Measurements from ENCODE around the gene PLCB2. TPM values are rescaled to one million over a fixed set of nuclear protein-coding genes. Genes with fewer than 3 reads are reported as not detected.
A peak's percentile ranks its signal among the peaks of the same experiment; 100 is the strongest.

The PLCB2 gene
- total RNA-seq, 2 donors from 2014 or later = 5.7 to 9.5 TPM

DNA sequence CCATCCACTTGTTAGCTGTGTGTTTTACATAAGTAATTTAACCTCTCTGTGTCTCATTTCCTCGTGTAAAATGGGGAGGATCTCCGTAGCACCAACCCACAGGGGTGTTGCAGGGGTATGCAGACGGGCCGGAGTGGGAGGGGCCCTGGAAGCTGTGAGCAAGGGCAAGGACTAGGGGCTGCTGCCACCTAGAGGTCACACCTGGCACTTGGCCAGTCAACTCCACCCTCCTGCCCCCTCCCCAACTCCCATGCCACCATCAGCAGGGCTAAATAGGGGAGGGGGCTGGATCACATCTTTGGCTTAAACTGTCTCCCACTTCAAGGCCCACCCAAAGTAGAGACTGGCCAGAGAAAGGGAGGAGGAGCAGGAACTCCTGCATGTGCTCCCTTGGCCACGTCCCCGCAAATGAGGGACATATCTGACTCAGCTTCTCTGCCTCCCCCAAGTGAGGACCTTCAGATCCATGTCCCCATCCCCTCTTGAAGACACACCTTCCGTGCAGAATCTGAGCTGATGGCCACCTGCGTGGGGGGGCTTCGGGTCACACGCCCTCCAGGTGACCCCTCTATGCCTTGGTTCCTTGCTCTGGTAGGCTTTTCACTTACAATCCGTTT lies 30.4 kb upstream of the PLCB2 start:
- no peaks in the 10 kb centered on the region for H3K36me3 ChIP-seq
- DNase-seq = peak; percentile 72
- H3K4me1 ChIP-seq = peaks cover 32% of the 10 kb centered on the region
- peak overlapping the region; percentile 9 for H3K27ac ChIP-seq
- intact Hi-C loops (cut with DNase I) = no loop called here
- no peak overlapping the region for H3K4me3 ChIP-seq
- TF ChIP-seq, protein P1, sequence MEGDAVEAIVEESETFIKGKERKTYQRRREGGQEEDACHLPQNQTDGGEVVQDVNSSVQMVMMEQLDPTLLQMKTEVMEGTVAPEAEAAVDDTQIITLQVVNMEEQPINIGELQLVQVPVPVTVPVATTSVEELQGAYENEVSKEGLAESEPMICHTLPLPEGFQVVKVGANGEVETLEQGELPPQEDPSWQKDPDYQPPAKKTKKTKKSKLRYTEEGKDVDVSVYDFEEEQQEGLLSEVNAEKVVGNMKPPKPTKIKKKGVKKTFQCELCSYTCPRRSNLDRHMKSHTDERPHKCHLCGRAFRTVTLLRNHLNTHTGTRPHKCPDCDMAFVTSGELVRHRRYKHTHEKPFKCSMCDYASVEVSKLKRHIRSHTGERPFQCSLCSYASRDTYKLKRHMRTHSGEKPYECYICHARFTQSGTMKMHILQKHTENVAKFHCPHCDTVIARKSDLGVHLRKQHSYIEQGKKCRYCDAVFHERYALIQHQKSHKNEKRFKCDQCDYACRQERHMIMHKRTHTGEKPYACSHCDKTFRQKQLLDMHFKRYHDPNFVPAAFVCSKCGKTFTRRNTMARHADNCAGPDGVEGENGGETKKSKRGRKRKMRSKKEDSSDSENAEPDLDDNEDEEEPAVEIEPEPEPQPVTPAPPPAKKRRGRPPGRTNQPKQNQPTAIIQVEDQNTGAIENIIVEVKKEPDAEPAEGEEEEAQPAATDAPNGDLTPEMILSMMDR (IDR thresholded peaks at IDR 0.05) = peak; percentile 71
- no peaks in the 10 kb centered on the region for H3K9me3 ChIP-seq
- H3K9ac ChIP-seq (ENCODE audit: low read depth in 2 of 2, low read length in 2 of 2) = peak overlapping the region in 1 of 2 donors; percentile 71
- H3K27me3 ChIP-seq = no peaks in the 10 kb centered on the region

DNA sequence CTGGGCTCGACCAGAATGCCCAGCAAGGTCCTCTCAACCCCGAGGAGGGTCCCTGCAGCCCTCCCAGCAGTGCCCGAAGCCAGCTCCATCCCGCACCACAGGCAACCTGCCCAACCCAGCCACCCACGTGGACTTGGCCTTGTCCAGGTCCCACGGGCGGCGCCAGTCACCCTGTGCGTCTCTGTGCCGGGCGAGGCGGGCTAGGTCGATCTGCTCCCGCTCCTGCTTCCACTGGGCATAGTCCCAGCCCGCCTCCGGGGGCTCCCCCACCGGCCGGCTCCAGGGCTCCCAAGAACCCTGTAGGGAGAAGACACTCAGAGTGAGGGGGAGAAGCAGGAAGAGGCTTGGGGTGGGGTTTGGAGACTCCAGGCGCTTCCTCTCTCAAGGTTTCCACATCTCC lies 29.9 kb upstream of the PLCB2 start:
- no peak for DNase-seq
- intact Hi-C loops (cut with DNase I) = no loop called here
- H3K4me3 ChIP-seq = no peak overlapping the region
- H3K4me1 ChIP-seq = peaks cover 32% of the 10 kb centered on the region
- H3K9ac ChIP-seq (ENCODE audit: low read depth in 2 of 2, low read length in 2 of 2) = peak overlapping the region in 1 of 2 donors; percentile 71
- H3K36me3 ChIP-seq = no peaks in the 10 kb centered on the region
- TF ChIP-seq, protein P1 (IDR thresholded peaks at IDR 0.05) = no peak
- H3K27ac ChIP-seq = no peak overlapping the region
- H3K27me3 ChIP-seq = no peaks in the 10 kb centered on the region
- no peaks in the 10 kb centered on the region for H3K9me3 ChIP-seq

GRCh38 chr15:40336744-40337122 lies 29.0 kb upstream of the PLCB2 start:
- H3K36me3 ChIP-seq = no peaks in the 10 kb centered on the region
- intact Hi-C loops (cut with DNase I) = no loop called here
- no peak overlapping the region for H3K4me3 ChIP-seq
- no peaks in the 10 kb centered on the region for H3K9me3 ChIP-seq
- no peak overlapping the region for H3K9ac ChIP-seq (ENCODE audit: low read depth in 2 of 2, low read length in 2 of 2)
- peak overlapping the region; percentile 3 for H3K27ac ChIP-seq
- DNase-seq = peak; percentile 28
- no peaks in the 10 kb centered on the region for H3K27me3 ChIP-seq
- TF ChIP-seq, protein P1 (IDR thresholded peaks at IDR 0.05) = no peak
- H3K4me1 ChIP-seq = peaks cover 32% of the 10 kb centered on the region

- Histone ChIP-seq H3K4me3 (no peak overlapping the region), H3K9me3 (no peaks in the 10 kb centered on the region), H3K27ac (peak overlapping the region; percentile 3), H3K27me3 (no peaks in the 10 kb centered on the region), H3K36me3 (no peaks in the 10 kb centered on the region), H3K4me1 (peaks cover 32% of the 10 kb centered on the region), H3K9ac (ENCODE audit: low read depth in 2 of 2, low read length in 2 of 2) (no peak overlapping the region)
- TF ChIP-seq, protein P1 (IDR thresholded peaks at IDR 0.05) = no peak
- intact Hi-C loops (cut with DNase I) = no loop called here
- DNase-seq = no peak
Observed at GRCh38 chr15:40335938-40336743, 28.4 kb upstream of the PLCB2 start.

DNA sequence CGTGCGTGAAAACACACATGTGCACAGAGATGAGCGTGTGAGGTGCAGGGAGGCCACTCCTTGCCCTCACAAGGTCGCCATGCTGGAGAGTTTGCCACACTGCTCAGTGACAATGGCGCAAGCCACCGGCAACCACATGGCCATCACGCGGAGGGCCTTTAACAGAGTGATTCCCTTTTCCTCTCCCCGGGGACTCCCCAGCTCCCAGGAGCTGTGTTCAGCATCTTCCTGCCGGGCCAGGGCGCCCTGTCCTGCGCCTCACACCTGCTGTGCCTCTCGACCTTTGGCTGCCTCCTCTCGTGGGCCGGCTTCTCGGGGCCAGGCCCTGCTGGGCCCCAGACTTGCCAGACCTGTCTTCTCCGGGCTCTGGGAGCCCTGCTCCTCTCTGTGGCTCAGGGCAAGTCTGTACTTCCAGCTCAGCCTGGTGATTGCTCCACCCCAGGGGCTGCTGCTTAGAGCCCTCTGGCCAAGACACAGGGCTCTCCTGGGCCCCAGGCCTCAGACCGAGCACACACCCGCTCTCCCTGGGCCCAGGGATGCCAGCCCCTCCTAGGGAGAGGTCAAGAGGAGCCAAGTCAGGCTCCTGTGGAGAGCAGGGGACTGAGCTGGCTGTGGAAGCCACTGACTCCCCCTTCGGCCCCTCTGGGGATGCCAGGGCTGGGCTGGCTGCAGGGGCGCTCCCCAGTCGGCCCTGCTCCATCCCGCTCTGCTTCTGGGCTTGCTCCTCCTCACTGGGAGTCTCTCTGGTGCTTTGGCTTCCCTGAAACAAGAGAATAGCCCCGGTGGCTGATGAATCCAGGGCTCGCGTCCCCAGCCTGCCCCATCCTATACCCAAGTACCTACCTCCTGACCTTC lies 27.4 kb upstream of the PLCB2 start:
- Histone ChIP-seq H3K4me1 (peaks cover 26% of the 10 kb centered on the region), H3K9ac (ENCODE audit: low read depth in 2 of 2, low read length in 2 of 2) (no peak overlapping the region), H3K36me3 (no peaks in the 10 kb centered on the region), H3K27me3 (no peaks in the 10 kb centered on the region), H3K4me3 (no peak overlapping the region), H3K9me3 (no peaks in the 10 kb centered on the region), H3K27ac (peak overlapping the region; percentile 76)
- peak; percentile 30 for DNase-seq
- intact Hi-C loops (cut with DNase I) = no loop called here
- TF ChIP-seq, protein P1 (IDR thresholded peaks at IDR 0.05) = no peak
